NCI-H524 (cell line): Measurements from ENCODE around the gene CFB.
"Not testable (repeated sequence)": the region's sequence is repeated elsewhere in the genome, so short reads cannot be mapped to it uniquely, and the experiment has no call there.

Source experiments
- DNase-seq, 2 experiments: peaks; one replicate each; lab custom pipeline; 2025; lab: John Stamatoyannopoulos, UW

Gene CFB

GRCh38 chr6:31911826-31912585 is 33.9 kb upstream of the CFB start:
- DNase-seq: no peak

DNA sequence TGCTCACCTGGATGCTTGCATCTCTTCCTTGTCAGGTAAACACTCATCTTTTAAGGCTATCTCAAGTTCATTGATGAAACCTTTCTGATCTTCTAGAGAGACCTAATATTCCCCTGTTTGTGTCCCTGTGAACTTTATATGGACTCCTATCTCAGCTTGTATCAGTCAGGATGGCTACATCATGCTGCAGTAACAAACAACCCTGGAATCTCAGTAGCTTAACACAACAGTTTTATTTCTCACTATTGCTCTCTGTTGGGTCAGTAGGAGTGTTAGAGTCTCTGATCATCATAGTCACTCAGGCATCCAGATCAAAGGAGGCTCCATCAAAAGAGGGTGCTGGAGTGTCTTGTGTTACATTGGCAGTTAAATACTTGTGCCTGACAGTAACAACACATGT is 30.5 kb upstream of the CFB start:
- no peak for DNase-seq

GRCh38 chr6:31915756-31916155 is 30.1 kb upstream of the CFB start:
- DNase-seq: no peak

DNA sequence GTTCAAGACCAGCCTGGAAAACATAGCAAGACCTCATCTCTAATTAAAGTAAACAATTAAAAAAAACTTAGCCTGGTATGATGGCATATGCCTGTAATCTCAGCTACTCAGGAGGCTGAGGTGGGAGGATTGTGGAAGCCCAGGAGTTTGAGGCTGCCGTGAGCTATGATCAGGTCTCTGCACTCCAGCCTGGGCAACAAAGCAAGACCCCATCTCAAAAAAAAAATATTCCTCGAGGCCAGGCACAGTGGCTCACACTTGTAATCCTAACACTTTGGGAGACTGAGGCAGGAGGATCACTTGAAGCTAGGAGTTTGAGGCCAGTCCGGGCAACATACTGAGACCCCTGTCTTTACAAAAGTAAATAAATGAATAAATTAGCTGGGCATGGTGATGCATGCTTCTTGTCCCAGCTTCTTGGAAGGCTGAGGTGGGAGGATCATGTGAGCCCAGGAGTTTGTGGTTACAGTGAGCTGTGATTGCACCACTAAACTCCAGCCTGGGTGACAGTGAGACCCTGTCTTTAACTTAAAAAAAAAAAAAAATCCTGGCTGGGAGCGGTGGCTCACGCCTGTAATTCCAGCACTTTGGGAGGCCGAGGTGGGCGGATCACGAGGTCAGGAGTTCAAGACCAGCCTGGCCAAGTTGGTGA is 27.7 kb upstream of the CFB start:
- no peak for DNase-seq

DNA sequence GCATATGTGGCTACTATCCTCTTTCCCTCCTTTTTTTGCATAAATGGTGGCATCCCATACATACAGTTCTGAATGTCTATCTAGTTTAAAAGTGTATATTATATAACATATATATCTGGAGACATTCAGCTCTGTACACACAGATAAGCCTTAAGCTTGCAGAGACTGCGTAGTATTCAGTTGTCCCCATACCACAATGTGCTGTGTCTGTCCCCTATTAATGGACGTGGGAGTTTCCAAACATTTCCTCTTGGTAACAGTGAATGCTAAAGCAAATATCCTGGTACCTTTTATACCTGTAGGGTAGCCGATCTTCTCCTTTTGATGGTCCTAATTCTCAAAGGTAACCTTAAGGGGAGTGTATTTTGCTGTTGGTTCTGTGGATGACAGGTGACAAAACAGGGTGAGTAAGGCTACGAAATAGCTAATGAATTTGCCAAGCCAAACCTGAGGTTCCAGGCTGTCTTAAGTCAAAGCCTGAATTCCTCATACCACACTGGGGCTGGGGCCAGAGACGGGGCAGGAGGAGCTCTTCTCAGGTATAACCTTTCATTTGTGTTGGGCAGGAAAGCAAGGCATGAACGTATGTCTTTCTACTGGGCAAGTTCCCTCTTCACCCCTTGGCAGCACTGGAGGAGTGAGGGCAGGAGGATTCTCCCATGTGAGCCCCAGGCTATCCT is 26.1 kb upstream of the CFB start:
- no peak for DNase-seq

GRCh38 chr6:31920811-31921210 is 25.1 kb upstream of the CFB start:
- no peak for DNase-seq

GRCh38 chr6:31922942-31923341 is 23.0 kb upstream of the CFB start:
- no peak for DNase-seq

GRCh38 chr6:31927242-31927862 is 18.5 kb upstream of the CFB start, which contains the start of gene C2:
Gene C2 (plus strand): TSS chr6:31927717. CDS start chr6:31927753, 36 bp downstream.
- no peak for DNase-seq

DNA sequence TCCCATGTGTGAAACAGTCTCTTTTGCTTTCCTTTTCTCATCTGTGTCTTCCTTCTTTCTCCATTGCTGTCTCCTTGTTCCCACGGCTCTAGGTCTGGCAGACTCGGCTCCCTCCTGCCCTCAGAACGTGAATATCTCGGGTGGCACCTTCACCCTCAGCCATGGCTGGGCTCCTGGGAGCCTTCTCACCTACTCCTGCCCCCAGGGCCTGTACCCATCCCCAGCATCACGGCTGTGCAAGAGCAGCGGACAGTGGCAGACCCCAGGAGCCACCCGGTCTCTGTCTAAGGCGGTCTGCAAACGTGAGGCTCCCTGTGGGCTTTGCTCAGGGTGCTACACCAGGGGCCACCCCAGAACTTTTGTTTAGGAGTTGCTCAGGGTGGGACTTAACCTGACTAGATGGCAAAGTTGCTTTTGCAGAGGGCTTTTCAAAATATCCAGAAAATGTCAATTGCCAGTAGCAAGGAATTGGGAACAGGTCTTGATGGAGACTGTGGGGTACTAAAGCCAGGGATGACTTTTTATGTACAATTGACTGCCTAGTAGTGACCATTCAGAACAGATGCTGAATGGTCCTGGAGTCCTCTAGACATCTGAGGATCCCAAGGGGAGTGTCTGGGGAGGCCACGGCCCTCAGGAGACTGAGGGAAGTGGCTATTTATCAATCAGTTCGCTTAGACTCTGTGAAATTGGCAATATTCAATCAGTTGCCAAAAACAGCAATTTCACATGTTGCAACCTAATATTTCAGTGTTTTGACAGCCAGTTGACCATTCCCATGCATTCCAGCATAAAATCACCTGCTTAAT is 17.8 kb upstream of the CFB start:
- no peak for DNase-seq

GRCh38 chr6:31928672-31928939 is 17.3 kb upstream of the CFB start:
- DNase-seq: no peak

GRCh38 chr6:31930962-31931361 is 14.9 kb upstream of the CFB start:
- DNase-seq: no peak

GRCh38 chr6:31932137-31932536 is 13.8 kb upstream of the CFB start:
- DNase-seq: not testable (repeated sequence)

- DNase-seq: no peak
These were observed 12.4 kb upstream of the CFB start for GRCh38 chr6:31933537-31933936.

GRCh38 chr6:31935021-31935420 is 10.9 kb upstream of the CFB start:
- no peak for DNase-seq

DNA sequence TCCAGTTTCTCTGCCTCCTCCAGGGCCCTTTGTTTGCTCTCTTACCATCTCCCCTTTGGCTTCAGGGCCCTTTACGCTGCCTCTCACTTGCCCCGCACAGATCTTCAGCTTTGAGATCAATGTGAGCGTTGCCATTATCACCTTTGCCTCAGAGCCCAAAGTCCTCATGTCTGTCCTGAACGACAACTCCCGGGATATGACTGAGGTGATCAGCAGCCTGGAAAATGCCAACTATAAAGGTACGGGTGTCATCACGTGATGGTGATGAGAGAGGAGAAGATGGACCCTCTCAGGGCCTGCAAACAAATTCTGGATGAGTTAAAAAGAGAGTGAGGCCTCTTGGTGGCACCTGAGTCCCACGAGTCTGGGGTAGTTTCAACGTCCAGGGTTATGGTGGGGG is 10.1 kb upstream of the CFB start:
- no peak for DNase-seq

DNA sequence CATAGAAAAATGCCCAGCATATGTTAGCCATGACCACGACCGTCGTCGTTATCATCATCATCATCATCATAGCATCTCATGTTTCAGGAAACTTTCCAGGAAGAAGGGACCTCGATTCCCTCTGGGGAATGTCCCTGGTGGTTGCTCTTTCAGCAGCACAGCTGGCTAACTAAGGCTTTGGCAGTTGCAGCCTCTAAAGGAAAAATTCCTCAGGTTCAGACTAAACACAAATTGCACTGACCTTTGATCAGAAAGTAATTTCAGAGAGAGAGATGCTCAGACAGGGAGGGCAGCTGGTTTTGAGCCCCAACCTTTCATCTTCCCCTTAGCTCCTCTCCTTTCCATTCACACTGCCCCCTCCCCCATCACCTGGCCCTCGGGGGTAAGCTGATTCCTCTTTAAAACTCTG is 5.6 kb upstream of the CFB start:
- DNase-seq: no peak

DNA sequence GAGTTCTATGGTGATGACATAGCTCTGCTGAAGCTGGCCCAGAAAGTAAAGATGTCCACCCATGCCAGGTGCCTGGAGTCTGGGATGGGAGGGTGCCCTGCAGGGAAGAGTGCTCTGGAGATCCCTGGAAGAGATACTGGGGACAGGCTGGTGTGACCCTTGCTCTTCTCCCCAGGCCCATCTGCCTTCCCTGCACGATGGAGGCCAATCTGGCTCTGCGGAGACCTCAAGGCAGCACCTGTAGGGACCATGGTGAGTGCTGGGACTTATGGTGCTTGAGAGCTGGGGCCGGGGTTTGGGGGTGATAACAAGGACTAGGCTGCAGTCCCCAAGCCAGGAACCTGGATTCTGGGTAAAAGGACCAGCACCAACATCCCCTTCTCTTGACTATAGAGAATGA is 2.2 kb upstream of the CFB start:
- DNase-seq: no peak

DNA sequence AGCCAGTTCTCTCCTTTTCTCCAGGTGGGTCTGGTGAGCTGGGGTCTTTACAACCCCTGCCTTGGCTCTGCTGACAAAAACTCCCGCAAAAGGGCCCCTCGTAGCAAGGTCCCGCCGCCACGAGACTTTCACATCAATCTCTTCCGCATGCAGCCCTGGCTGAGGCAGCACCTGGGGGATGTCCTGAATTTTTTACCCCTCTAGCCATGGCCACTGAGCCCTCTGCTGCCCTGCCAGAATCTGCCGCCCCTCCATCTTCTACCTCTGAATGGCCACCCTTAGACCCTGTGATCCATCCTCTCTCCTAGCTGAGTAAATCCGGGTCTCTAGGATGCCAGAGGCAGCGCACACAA is 765 bp upstream of the CFB start:
- DNase-seq: no peak

DNA sequence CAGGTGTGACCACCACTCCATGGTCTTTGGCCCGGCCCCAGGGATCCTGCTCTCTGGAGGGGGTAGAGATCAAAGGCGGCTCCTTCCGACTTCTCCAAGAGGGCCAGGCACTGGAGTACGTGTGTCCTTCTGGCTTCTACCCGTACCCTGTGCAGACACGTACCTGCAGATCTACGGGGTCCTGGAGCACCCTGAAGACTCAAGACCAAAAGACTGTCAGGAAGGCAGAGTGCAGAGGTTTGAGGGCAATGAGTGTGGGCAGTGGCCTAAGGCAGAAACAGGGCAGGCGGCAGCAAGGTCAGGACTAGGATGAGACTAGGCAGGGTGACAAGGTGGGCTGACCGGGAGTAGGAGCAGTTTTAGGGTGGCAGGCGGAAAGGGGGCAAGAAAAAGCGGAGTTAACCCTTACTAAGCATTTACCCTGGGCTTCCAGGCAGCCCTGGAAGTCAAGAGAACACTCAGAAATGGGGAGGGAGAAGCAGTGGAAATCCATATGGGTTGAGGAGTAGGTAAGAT is 533 bp downstream of the CFB start:
- no peak for DNase-seq

GRCh38 chr6:31947070-31947675 is 1.3 kb downstream of the CFB start:
- DNase-seq: no peak

GRCh38 chr6:31947864-31948263 is 2.0 kb downstream of the CFB start:
- no peak for DNase-seq

DNA sequence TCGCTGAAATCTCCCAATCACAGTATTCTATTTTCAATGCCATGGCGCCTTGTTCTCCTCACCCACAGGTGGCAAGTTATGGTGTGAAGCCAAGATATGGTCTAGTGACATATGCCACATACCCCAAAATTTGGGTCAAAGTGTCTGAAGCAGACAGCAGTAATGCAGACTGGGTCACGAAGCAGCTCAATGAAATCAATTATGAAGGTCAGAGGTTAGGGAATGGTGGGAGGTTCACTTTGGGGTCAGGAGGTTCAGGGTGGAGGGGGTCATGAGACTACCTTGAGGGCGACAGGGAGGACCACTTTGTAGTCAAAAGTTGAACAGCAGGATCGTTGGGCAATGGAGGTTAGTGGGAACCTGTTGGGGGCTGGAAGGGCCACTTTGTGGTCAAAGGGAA is 2.4 kb downstream of the CFB start:
- DNase-seq: no peak
